PC-9 (cell line): ENCODE measurements around the gene HLCS.

ENCODE experiments used
- CTCF ChIP-seq: fragments of 200-600 bp; sonication (generic); conservative IDR thresholded peaks from 2 replicates; pipeline ENCODE4 v1.6.1; 2017; ENCODE audit warnings: mixed run types, antibody characterized with exemption, mild to moderate bottlenecking, moderate library complexity
- EZH2 ChIP-seq: fragments of 200-600 bp; sonication (generic); IDR thresholded peaks from 2 replicates; pipeline ENCODE4 v1.8.0; 2017; ENCODE audit warnings: antibody characterized with exemption, low read depth

DNA sequence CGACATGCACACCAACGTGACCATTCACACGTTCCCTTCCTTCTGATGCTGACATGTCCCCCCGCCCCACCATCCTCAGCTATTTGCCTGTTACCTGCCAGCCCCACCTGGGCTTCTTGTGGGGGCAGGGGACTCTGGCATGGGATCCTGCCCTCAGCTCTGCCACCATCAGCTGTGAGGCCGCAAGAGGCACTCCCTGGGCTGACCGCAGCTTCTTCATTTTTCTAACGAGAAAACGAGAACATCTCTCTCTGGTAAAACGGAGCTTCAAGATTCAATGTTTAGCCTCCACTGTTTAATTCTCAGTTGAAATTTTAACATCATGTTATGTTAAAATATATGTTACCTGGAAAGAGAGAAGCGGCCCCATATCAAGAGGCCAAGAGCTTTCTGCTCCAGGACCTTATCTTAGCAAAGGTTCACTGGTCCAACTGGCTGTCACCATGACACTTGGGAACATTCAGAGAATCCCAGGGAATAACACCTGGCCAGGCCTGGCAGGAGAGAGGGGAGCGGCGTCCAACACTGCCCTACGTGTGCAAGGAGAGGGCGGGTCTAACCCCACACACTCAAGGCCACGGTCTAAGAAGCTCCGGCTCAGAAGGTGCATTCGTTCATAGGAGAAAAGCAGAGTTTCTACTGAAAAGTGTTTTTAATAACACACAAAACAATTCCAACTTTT lies 51.3 kb downstream of the HLCS start:
- TF ChIP-seq CTCF (no peak), EZH2 (no peak)
